ENCODE data around the gene FZD2.

FZD2 gene

GRCh38 chr17:44604768-44605485 is 47.6 kb downstream of the FZD2 start:
- FAIRE-seq (no peak), DNase-seq (ENCODE audit: insufficient read length, low spot score) (no peak)
- no peak for TF ChIP-seq CTCF (IDR thresholded peaks at IDR 0.05; ENCODE audit: insufficient read depth, missing control alignments)

- TF ChIP-seq CTCF (IDR thresholded peaks at IDR 0.05; ENCODE audit: insufficient read depth, missing control alignments), result no peak
- DNase-seq (ENCODE audit: insufficient read length, low spot score) (no peak), FAIRE-seq (no peak)
Observed at GRCh38 chr17:44606658-44607057, 49.4 kb downstream of the FZD2 start.

GRCh38 chr17:44607836-44608690 is 50.8 kb downstream of the FZD2 start:
- TF ChIP-seq CTCF (IDR thresholded peaks at IDR 0.05; ENCODE audit: insufficient read depth, missing control alignments), result no peak
- no peak for FAIRE-seq
- no peak for DNase-seq (ENCODE audit: insufficient read length, low spot score)

- no peak for TF ChIP-seq CTCF (IDR thresholded peaks at IDR 0.05; ENCODE audit: insufficient read depth, missing control alignments)
- DNase-seq (ENCODE audit: insufficient read length, low spot score), result no peak
- no peak for FAIRE-seq
Observed at GRCh38 chr17:44608727-44609435, 51.6 kb downstream of the FZD2 start.

GRCh38 chr17:44610331-44610730 is 53.0 kb downstream of the FZD2 start:
- TF ChIP-seq CTCF (IDR thresholded peaks at IDR 0.05; ENCODE audit: insufficient read depth, missing control alignments), result no peak
- FAIRE-seq (no peak), DNase-seq (ENCODE audit: insufficient read length, low spot score) (no peak)

Measured in D721Med (cell line).